GM12891 (cell line): Measurements from ENCODE around the gene MAPK8IP3.

ENCODE experiments used
- DNase-seq: peaks from one replicate; pipeline ENCODE4 v3.0.0; 2011; ENCODE audit warnings: low spot score; ENCODE audit not compliant: insufficient read length
- FAIRE-seq: peaks from 2 replicates; lab custom pipeline; 2011; peaks lifted over from hg19 to GRCh38; lab: Jason Lieb, UNC
- PAX5 ChIP-seq: IDR thresholded peaks from 2 replicates; pipeline ENCODE4 v1.6.1; 2011; ENCODE audit warnings: low read length, moderate library complexity, mild to moderate bottlenecking; ENCODE audit not compliant: insufficient read depth, severe bottlenecking
- POLR2A ChIP-seq: IDR thresholded peaks from 2 replicates; pipeline ENCODE4 v1.6.1; 2011; ENCODE audit warnings: low read depth, low read length, control low read depth
- POLR2AphosphoS5 ChIP-seq: IDR thresholded peaks from 2 replicates; pipeline ENCODE4 v1.6.1; 2011; ENCODE audit warnings: low read depth, low read length, control low read depth
- POU2F2 ChIP-seq: IDR thresholded peaks from 2 replicates; pipeline ENCODE4 v1.6.1; 2011; ENCODE audit warnings: low read depth, mild to moderate bottlenecking, control low read depth, low read length, moderate library complexity
- SPI1 ChIP-seq: IDR thresholded peaks from 2 replicates; pipeline ENCODE4 v1.6.1; 2011; ENCODE audit warnings: low read depth, low read length, control low read depth
- TAF1 ChIP-seq: IDR thresholded peaks from 2 replicates; pipeline ENCODE4 v1.6.1; 2011; ENCODE audit warnings: low read depth, low read length, control low read depth

The MAPK8IP3 gene

DNA sequence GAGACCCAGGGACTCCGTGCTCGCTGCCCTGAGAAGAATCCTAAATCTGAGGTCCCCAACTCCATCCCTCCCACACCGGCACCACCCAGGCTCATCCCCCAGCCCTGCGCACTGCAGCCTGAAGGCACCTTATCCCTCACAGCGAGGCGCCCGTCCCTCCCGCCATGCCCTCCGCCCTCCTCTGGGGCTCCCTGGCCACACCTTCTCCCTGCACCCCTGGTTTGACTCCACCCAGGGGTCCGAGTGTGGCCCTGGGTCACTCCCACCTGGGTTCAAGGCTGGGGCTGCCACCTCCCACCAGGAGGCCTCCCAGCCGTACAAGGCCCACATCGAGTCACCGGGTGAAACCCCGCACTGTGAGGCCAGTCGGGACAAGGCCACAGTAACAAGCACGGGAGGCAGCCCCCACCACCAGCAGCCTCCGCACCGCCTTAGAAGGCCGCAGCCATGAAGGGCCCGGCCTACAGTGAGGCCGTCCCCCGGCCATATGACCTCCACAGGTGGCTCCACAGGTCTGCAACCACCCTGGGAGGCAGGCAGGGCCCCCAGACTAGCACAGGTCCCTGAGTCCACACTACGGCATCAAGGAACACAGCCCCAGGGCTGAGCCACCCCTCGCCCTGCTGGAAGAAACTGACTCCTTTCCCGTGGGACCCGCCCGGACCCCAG, 112.3 kb downstream of the MAPK8IP3 start:
- no peak for FAIRE-seq
- no peak for DNase-seq
- no peak for TF ChIP-seq POLR2A
- TF ChIP-seq TAF1 = no peak
- no peak for TF ChIP-seq PAX5
- no peak for TF ChIP-seq POLR2AphosphoS5
- TF ChIP-seq POU2F2 = no peak
- TF ChIP-seq SPI1 = no peak

DNA sequence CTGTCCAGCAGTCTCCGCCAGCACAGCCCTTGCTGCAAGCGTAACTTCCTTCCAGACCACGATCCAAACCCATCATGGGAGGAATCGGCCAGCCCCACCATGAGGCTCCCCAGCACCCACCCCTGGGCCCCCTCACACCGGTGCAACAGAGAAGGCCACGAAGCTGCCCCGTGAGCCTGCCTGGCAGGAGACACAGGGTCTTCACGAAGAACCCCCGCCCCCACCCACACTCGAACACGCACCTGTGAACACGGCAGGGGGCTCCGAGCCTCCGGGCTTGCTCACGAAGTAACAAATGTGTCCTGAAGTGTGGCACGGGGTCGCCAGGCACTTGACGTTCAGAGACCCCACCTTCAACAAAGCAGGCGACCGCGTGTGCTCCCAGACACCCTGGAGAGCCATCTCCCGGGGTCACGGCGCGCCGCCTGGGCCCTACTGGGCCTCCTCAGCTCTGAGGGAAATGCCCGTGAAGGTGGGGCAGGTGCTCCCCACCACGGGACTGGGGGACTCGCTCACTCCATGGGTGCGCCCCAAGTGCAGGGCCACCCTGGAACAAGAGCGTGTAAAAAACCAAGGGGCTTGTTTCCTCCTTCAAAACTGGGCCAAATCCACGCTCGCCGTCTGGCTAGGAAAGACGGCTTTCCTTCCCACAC, 113.0 kb downstream of the MAPK8IP3 start:
- no peak for TF ChIP-seq POLR2AphosphoS5
- no peak for TF ChIP-seq POLR2A
- no peak for TF ChIP-seq TAF1
- TF ChIP-seq SPI1 = no peak
- no peak for TF ChIP-seq PAX5
- no peak for TF ChIP-seq POU2F2
- FAIRE-seq (no peak), DNase-seq (no peak)

GRCh38 chr16:1819611-1820010, 113.6 kb downstream of the MAPK8IP3 start:
- TF ChIP-seq TAF1 (no peak), POLR2AphosphoS5 (no peak), POU2F2 (no peak), POLR2A (no peak), PAX5 (no peak), SPI1 (no peak)
- no peak for DNase-seq
- FAIRE-seq = no peak
